Stomach (tissue), 9 donors: Measurements from ENCODE around the gene FAM32A. TPM values are rescaled to one million over a fixed set of nuclear protein-coding genes. Genes with fewer than 3 reads are reported as not detected.

Experiments
- DNase-seq, 2 donors: peaks; one replicate each; pipeline versions ENCODE4 v3.0.0 to v3.0.0-alpha.2; 2013 to 2019
- H3K27ac ChIP-seq, 5 donors: fragments of 200-600 bp in 4 of 5; sonication (generic) in 4 of 5; one replicate each; pipeline ENCODE4 v1.5.1; 2013 to 2019; ENCODE audit warnings: mild to moderate bottlenecking in 1 of 5, moderate library complexity in 1 of 5
- H3K27me3 ChIP-seq, 3 donors: fragments of 200-600 bp; sonication (generic); one replicate each; pipeline ENCODE4 v1.5.1; 2017 to 2019; ENCODE audit warnings: mixed run types in 1 of 3
- H3K36me3 ChIP-seq, 4 donors: fragments of 200-600 bp; sonication (generic); 1 replicate in 3 of 4; 2 replicates in 1 of 4; pipeline ENCODE4 v1.5.1; 2016 to 2019
- H3K4me1 ChIP-seq, 4 donors: fragments of 200-600 bp; sonication (generic); one replicate each; pipeline ENCODE4 v1.5.1; 2016 to 2019
- H3K4me3 ChIP-seq, 4 donors: fragments of 200-600 bp; sonication (generic) in 3 of 4; one replicate each; pipeline ENCODE4 v1.5.1; 2016 to 2019; ENCODE audit warnings: mild to moderate bottlenecking in 1 of 4
- H3K9me3 ChIP-seq, 4 donors: fragments of 200-600 bp; sonication (generic); one replicate each; pipeline ENCODE4 v1.5.1; 2016 to 2019
- EP300 ChIP-seq: sonication (generic); formaldehyde crosslinking; IDR thresholded peaks from one replicate; pipeline ENCODE4 v1.6.1; 2017; ENCODE audit warnings: antibody characterized with exemption
- POLR2A ChIP-seq, 4 donors: fragments of 450-650 bp; IDR thresholded peaks; one replicate each; pipeline ENCODE4 v1.6.1; 2016; ENCODE audit warnings: antibody characterized with exemption in 4 of 4, control low read depth in 2 of 4, mild to moderate bottlenecking in 1 of 4, moderate library complexity in 1 of 4
- POLR2AphosphoS5 ChIP-seq, 3 donors: sonication (generic); formaldehyde crosslinking; IDR thresholded peaks; one replicate each; pipeline ENCODE4 v1.6.1; 2016; ENCODE audit warnings: antibody characterized with exemption in 3 of 3
- WGBS, 5 donors: extraction: QIAGEN DNeasy Blood & Tissue Kit in 3 of 5; methylation state at CpG; one replicate each; pipeline versions ENCODE4 v1.1.5 to v1.1.7; 2013 to 2018; 5-methylcytosine and 5-hydroxymethylcytosine counted together
- intact Hi-C: fragments of 100-400 bp; cut with DNase I; formaldehyde crosslinking; loops from one replicate; pipeline ENCODE4 v1.15.1; 2023; ENCODE audit warnings: low total_unique reads
- polyA plus RNA-seq, 3 donors: library from polyadenylated mRNA; stranded (reverse); fragments of 200-250 nt; gene quantifications; one replicate each; pipeline ENCODE4 v1.2.3, GENCODE V29; 2013
- total RNA-seq, 5 donors: library from RNA; depleted of rRNA; stranded (reverse); fragments of >200 nt; gene quantifications; one replicate each; pipeline versions ENCODE4 v1.1.0 to v1.2.3, GENCODE V29; 2014 to 2016
- TF ChIP-seq, protein P1 (sequence below), 7 experiments: fragments of 450-650 bp in 4 of 7; fragments of 200-600 bp in 3 of 7; sonication (generic) in 3 of 7; IDR thresholded peaks; one replicate each; pipeline ENCODE4 v1.5.1; 2016 to 2019; ENCODE audit warnings: antibody characterized with exemption in 7 of 7, control low read depth in 2 of 7, mild to moderate bottlenecking in 1 of 7
- donor health status: healthy with polysubstance abuse.
- donor health status: Bipolar disorder and iron deficiency.
- donor health status: healthy.

The FAM32A gene
- total and polyA plus RNA-seq, 8 donors: 8.2 to 175 (median 89.3) TPM

DNA sequence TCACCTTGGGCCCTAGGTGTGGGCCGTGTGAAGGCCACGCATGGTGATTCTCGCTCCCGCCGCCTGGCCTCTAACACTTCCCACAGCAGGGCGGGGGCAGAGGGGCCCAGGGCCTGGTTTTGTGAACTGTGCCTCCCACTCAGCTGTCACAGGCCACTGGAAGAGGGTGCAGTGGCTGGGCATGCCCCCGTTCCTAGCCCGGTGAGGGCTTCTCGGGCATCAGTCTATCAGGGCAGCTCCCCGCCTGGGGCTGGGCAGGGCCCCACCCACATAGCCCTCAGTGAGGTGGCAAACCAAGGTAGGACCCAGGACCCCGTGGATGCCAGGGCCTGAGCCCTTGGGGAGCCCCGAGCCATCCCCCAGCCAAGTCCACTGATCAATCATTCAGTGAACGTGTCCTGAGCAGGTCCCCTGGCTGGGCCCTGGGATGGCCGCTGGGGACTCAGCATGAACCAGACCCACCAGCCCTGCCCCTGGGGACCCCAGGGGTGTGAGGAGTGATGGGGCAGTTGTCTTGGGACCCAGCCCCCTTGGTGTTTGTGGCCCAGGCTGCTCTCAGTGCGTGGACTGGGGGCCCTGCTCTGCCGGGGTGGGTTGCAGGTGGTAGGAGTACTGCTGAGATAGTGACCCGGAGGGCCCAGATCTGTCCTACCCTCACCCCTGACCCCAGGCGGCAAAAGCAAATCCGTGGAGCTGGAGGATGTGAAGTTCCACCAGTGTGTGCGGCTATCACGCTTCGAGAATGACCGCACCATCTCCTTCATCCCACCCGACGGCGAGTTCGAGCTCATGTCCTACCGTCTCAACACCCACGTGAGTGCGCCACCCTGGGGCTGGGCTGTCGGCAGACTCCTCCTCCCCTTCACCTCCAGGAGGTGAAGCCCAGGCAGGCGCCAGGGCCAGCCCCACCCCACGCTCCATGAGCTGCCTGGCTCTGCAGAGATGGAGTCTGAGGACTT is 41.9 kb downstream of the FAM32A start:
- peak in 1 of 2 donors; percentile 2 for DNase-seq
- Histone ChIP-seq H3K4me1 (no peaks in the 10 kb centered on the region), H3K4me3 (no peak overlapping the region), H3K27me3 (no peaks in the 10 kb centered on the region), H3K9me3 (peaks cover 0 to 5% (median 0%) of the 10 kb centered on the region in 4 donors), H3K27ac (no peak overlapping the region), H3K36me3 (peaks cover 74 to 99% (median 97%) of the 10 kb centered on the region in 4 donors)
- intact Hi-C loops: no loop called here
- TF ChIP-seq POLR2AphosphoS5 (IDR thresholded peaks at IDR 0.05): no peak
- 86 to 91% (median 89%) methylated on average over 16 to 33 of the region's 33 CpGs for WGBS, 5 donors

DNA sequence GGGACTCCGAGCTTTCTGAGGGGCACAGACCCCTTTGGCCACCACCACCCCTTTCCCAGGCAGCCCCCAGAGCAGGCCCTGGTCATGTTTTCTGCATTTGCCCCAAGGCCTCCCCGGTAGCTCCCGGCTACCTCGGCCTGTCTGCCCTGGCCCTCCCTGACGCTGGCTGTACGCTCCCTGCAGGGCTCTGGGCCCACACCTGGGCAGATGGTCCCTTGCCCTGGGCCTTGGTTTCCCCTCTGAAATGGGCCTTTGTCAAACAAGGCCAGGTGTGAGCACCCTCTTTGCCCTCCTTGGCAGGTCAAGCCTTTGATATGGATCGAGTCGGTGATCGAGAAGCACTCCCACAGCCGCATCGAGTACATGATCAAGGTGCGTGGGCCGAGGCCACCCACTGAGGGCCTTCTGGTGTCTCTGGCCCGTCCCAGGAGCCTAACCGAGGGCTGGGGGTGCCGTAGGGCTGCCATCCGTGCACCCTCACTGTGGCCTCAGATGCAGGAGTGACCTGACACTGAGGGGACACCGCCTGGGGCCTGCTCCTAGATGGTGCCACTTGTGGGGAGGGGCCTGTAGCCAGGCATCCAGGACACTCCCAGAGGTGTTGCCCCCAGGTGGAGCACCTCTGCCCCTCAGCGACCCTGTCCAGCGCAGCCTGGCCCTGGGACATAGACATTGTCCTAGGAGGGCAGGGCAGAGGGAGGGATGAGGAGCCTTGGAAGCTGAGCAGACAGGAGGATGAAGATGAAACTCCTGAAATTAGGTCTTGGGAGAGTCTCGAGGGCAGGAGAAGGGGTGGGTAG is 42.8 kb downstream of the FAM32A start:
- intact Hi-C loops: no loop called here
- TF ChIP-seq, protein P1, sequence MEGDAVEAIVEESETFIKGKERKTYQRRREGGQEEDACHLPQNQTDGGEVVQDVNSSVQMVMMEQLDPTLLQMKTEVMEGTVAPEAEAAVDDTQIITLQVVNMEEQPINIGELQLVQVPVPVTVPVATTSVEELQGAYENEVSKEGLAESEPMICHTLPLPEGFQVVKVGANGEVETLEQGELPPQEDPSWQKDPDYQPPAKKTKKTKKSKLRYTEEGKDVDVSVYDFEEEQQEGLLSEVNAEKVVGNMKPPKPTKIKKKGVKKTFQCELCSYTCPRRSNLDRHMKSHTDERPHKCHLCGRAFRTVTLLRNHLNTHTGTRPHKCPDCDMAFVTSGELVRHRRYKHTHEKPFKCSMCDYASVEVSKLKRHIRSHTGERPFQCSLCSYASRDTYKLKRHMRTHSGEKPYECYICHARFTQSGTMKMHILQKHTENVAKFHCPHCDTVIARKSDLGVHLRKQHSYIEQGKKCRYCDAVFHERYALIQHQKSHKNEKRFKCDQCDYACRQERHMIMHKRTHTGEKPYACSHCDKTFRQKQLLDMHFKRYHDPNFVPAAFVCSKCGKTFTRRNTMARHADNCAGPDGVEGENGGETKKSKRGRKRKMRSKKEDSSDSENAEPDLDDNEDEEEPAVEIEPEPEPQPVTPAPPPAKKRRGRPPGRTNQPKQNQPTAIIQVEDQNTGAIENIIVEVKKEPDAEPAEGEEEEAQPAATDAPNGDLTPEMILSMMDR (IDR thresholded peaks at IDR 0.05): no peak
- TF ChIP-seq EP300: no peak
- TF ChIP-seq POLR2A (IDR thresholded peaks at IDR 0.05): no peak
- no peak for TF ChIP-seq POLR2AphosphoS5 (IDR thresholded peaks at IDR 0.05)
- WGBS, 5 donors: 89 to 95% (median 94%) methylated on average over 6 to 21 of the region's 21 CpGs
- no peaks in the 10 kb centered on the region for H3K27me3 ChIP-seq
- peaks cover 71 to 99% (median 97%) of the 10 kb centered on the region in 4 donors for H3K36me3 ChIP-seq
- no peak for DNase-seq
- no peak overlapping the region for H3K27ac ChIP-seq
- no peaks in the 10 kb centered on the region for H3K4me1 ChIP-seq
- no peaks in the 10 kb centered on the region for H3K9me3 ChIP-seq
- H3K4me3 ChIP-seq: no peak overlapping the region

DNA sequence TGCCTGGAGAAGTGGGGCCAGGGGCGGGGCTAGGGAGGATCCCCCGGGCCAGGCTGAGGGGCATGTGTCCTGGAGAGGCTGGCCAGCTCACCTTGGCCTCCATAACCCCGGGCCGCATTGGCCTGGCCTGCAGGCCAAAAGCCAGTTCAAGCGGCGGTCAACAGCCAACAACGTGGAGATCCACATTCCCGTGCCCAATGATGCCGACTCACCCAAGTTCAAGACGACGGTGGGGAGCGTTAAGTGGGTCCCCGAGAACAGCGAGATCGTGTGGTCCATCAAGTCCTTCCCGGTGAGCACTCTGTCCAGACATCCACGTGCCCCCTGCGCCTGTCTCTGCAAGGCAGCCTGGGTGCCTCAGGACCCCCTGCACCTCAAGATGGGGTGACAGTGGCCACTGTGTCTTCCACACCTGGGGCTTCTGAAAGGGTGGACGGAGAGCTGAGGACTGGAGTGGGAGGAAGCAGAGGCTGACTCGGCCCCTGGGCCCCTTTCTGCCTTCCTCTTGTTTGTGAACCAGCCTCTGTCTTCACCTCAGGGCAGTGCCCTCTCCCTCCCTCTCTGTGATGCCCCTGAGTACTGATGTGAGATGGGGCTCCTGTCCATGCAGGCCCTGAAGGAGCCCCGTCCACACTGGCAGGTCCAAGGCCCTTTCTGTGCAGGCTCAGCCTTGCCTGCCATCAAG is 43.6 kb downstream of the FAM32A start:
- intact Hi-C loops: no loop called here
- H3K27ac ChIP-seq: no peak overlapping the region

DNA sequence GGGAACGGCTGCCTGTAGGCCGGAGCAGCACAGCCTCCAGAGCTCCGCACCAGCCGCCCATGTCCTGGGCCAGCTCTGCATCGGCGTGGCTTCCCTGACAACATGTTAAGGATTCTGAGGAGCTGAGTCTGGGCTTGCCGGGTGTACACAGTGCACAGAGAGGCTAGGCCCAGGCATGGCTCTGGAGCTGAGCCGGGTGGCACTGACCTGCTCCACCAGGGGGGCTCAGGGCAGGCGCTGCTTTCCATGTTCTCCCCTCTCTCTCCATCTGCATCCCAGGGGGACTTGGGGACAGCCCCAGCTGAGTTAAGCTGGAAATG is 44.1 kb downstream of the FAM32A start:
- H3K4me3 ChIP-seq: no peak overlapping the region
- H3K4me1 ChIP-seq: no peaks in the 10 kb centered on the region
- DNase-seq: no peak
- H3K36me3 ChIP-seq: peaks cover 73 to 99% (median 97%) of the 10 kb centered on the region in 4 donors
- H3K27ac ChIP-seq: no peak overlapping the region
- 90 to 96% (median 95%) methylated on average over 4 to 9 of the region's 9 CpGs for WGBS, 5 donors
- intact Hi-C loops: no loop called here
- TF ChIP-seq, protein P1 (IDR thresholded peaks at IDR 0.05): no peak
- TF ChIP-seq POLR2AphosphoS5 (IDR thresholded peaks at IDR 0.05) (no peak), EP300 (no peak), POLR2A (IDR thresholded peaks at IDR 0.05) (no peak)
- no peaks in the 10 kb centered on the region for H3K9me3 ChIP-seq
- H3K27me3 ChIP-seq: no peaks in the 10 kb centered on the region

More for the DNA sequence above, 43.6 kb downstream of the FAM32A start:
- Histone ChIP-seq H3K36me3 (peaks cover 73 to 99% (median 97%) of the 10 kb centered on the region in 4 donors), H3K4me3 (no peak overlapping the region), H3K9me3 (no peaks in the 10 kb centered on the region), H3K27me3 (no peaks in the 10 kb centered on the region), H3K4me1 (no peaks in the 10 kb centered on the region)
- TF ChIP-seq POLR2A (IDR thresholded peaks at IDR 0.05) (no peak), EP300 (no peak), POLR2AphosphoS5 (IDR thresholded peaks at IDR 0.05) (no peak)
- TF ChIP-seq, protein P1 (IDR thresholded peaks at IDR 0.05): no peak
- DNase-seq: no peak
- 86 to 90% (median 89%) methylated on average over 15 to 21 of the region's 21 CpGs for WGBS, 5 donors
